ENCODE measurements around the gene CDRT4. TPM values are rescaled to one million over a fixed set of nuclear protein-coding genes. Genes with fewer than 3 reads are reported as not detected.

CDRT4 gene
- total RNA-seq, 1 experiment from 2014 or later = 13.6 TPM

DNA sequence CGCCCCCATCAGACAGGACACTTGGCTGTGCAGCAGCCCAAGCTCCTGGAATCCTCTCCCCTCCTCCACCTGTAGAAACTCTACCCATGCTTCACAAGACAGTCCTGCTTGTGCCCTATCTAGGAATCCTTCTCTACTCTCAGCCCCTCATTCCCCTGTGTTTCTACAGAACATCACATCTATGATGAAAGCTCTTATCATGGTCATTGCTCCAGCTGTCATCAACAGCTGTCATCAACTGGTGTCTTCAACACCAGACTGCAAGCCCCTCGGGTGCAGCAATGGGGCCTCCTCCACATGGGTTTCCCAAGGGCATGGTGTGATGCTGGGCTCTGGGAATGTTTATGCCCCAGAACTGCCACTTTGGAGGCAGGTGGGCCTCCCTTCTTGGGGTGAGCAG lies 21.1 kb upstream of the CDRT4 start:
- no peaks in the 10 kb centered on the region for H4K20me1 ChIP-seq (ENCODE audit: insufficient read depth, low read depth, low read length)
- no peak overlapping the region for H3K27ac ChIP-seq (ENCODE audit: low read length)
- H3K4me2 ChIP-seq (ENCODE audit: low read depth, low read length, poor library complexity, severe bottlenecking) = no peak overlapping the region
- peaks cover 11% of the 10 kb centered on the region for H3K4me1 ChIP-seq (ENCODE audit: low read length)
- no peaks in the 10 kb centered on the region for H3K9me3 ChIP-seq (ENCODE audit: low read length)
- no peaks in the 10 kb centered on the region for H3K36me3 ChIP-seq (ENCODE audit: insufficient read depth, low read length)
- no peaks in the 10 kb centered on the region for H3K9me2 ChIP-seq (replicated peaks; ENCODE audit: insufficient read depth, low read length)
- DNase-seq = no peak
- H3K27me3 ChIP-seq (ENCODE audit: low read length) = no peaks in the 10 kb centered on the region
- H3K79me2 ChIP-seq (ENCODE audit: low read length) = no peaks in the 10 kb centered on the region
- H3K4me3 ChIP-seq (ENCODE audit: low read length) = no peak overlapping the region
- no peak overlapping the region for H2AFZ ChIP-seq (ENCODE audit: low read length)
- H3K9ac ChIP-seq (ENCODE audit: low read length) = no peak overlapping the region

- Histone ChIP-seq H3K4me2 (ENCODE audit: low read depth, low read length, poor library complexity, severe bottlenecking) (no peak overlapping the region), H3K4me3 (ENCODE audit: low read length) (no peak overlapping the region), H3K27ac (ENCODE audit: low read length) (no peak overlapping the region), H3K79me2 (ENCODE audit: low read length) (no peaks in the 10 kb centered on the region), H3K9ac (ENCODE audit: low read length) (no peak overlapping the region), H2AFZ (ENCODE audit: low read length) (no peak overlapping the region), H3K9me2 (replicated peaks; ENCODE audit: insufficient read depth, low read length) (no peaks in the 10 kb centered on the region), H3K36me3 (ENCODE audit: insufficient read depth, low read length) (no peaks in the 10 kb centered on the region), H3K4me1 (ENCODE audit: low read length) (peaks cover 11% of the 10 kb centered on the region), H3K27me3 (ENCODE audit: low read length) (no peaks in the 10 kb centered on the region), H4K20me1 (ENCODE audit: insufficient read depth, low read depth, low read length) (no peaks in the 10 kb centered on the region), H3K9me3 (ENCODE audit: low read length) (no peaks in the 10 kb centered on the region)
- no peak for DNase-seq
Measured at GRCh38 chr17:15485045-15485444, 17.6 kb upstream of the CDRT4 start.

DNA sequence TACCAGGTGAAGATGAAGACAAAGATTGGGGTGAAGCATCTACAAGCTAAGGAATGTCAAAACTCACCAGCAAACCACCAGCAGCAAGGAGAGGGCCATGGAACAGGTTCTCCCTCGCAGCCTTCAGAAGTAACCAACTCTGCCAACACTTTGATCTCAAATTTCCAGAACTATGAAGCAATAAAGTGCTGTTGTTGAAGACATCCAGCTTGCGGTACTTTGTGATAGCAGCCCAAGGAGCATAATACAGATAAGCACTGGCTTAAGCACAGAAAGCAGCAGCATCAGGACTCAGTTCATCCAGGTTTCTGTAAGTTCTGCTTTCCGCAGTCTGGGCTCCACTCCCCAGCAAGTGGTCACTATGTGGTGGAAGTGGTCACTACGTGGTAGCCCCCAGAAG lies 16.0 kb upstream of the CDRT4 start:
- H3K27me3 ChIP-seq (ENCODE audit: low read length) = no peaks in the 10 kb centered on the region

DNA sequence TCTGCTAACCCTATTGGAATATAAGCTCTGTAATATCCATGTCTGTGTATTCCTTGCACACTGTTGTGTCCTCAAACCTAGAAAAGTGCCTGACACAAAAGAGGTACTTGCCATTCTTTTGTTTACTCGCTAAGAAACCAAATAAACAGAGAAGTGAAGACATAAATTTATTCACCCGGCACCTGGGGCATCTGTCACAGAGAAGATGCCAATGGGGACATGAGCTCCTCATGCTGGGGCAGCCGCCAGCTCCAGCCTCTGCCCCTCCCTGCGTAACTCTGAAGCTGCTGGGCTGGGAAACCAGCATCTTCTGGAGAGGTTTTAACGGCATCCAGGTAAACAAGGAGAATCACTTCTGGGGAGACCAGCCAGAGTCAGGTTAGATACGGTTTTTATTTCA lies 15.1 kb upstream of the CDRT4 start:
- Histone ChIP-seq H3K9me3 (ENCODE audit: low read length) (no peaks in the 10 kb centered on the region), H3K36me3 (ENCODE audit: insufficient read depth, low read length) (no peaks in the 10 kb centered on the region), H3K27me3 (ENCODE audit: low read length) (no peaks in the 10 kb centered on the region), H3K79me2 (ENCODE audit: low read length) (no peaks in the 10 kb centered on the region), H3K27ac (ENCODE audit: low read length) (no peak overlapping the region), H4K20me1 (ENCODE audit: insufficient read depth, low read depth, low read length) (no peaks in the 10 kb centered on the region), H3K9me2 (replicated peaks; ENCODE audit: insufficient read depth, low read length) (no peaks in the 10 kb centered on the region), H3K9ac (ENCODE audit: low read length) (no peak overlapping the region), H2AFZ (ENCODE audit: low read length) (no peak overlapping the region), H3K4me1 (ENCODE audit: low read length) (peaks cover 11% of the 10 kb centered on the region), H3K4me2 (ENCODE audit: low read depth, low read length, poor library complexity, severe bottlenecking) (no peak overlapping the region), H3K4me3 (ENCODE audit: low read length) (no peak overlapping the region)
- DNase-seq = no peak

More for the DNA sequence above, 16.0 kb upstream of the CDRT4 start:
- Histone ChIP-seq H3K4me3 (ENCODE audit: low read length) (no peak overlapping the region), H3K36me3 (ENCODE audit: insufficient read depth, low read length) (no peaks in the 10 kb centered on the region), H3K9me3 (ENCODE audit: low read length) (no peaks in the 10 kb centered on the region), H3K4me2 (ENCODE audit: low read depth, low read length, poor library complexity, severe bottlenecking) (no peak overlapping the region), H3K27ac (ENCODE audit: low read length) (no peak overlapping the region), H3K4me1 (ENCODE audit: low read length) (peaks cover 11% of the 10 kb centered on the region), H4K20me1 (ENCODE audit: insufficient read depth, low read depth, low read length) (no peaks in the 10 kb centered on the region), H3K9ac (ENCODE audit: low read length) (no peak overlapping the region), H3K9me2 (replicated peaks; ENCODE audit: insufficient read depth, low read length) (no peaks in the 10 kb centered on the region), H3K79me2 (ENCODE audit: low read length) (no peaks in the 10 kb centered on the region), H2AFZ (ENCODE audit: low read length) (no peak overlapping the region)
- no peak for DNase-seq

DNA sequence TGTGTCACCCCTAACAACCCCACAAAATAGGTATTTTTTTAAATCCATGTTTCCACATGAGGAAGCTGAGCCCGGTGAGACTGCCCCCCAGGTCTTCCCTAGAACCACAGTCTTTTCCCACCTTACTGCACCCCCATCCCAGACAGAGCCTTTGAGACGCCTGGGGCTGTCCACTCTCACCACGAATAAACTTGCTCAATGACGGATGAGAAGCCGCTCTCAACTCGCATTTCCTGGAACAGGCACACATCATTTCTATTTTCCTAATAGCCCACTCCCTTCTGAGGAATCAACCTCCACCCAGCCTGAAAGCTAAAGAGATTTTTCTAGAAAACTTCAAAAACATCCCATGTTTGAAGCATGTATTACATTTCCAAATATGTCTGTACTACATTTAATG lies 14.1 kb upstream of the CDRT4 start:
- Histone ChIP-seq H3K27me3 (ENCODE audit: low read length) (no peaks in the 10 kb centered on the region), H3K79me2 (ENCODE audit: low read length) (no peaks in the 10 kb centered on the region), H4K20me1 (ENCODE audit: insufficient read depth, low read depth, low read length) (no peaks in the 10 kb centered on the region), H2AFZ (ENCODE audit: low read length) (no peak overlapping the region), H3K4me1 (ENCODE audit: low read length) (peaks cover 13% of the 10 kb centered on the region), H3K4me3 (ENCODE audit: low read length) (no peak overlapping the region), H3K27ac (ENCODE audit: low read length) (no peak overlapping the region), H3K9ac (ENCODE audit: low read length) (no peak overlapping the region), H3K9me3 (ENCODE audit: low read length) (no peaks in the 10 kb centered on the region), H3K4me2 (ENCODE audit: low read depth, low read length, poor library complexity, severe bottlenecking) (no peak overlapping the region), H3K36me3 (ENCODE audit: insufficient read depth, low read length) (no peaks in the 10 kb centered on the region), H3K9me2 (replicated peaks; ENCODE audit: insufficient read depth, low read length) (no peaks in the 10 kb centered on the region)
- DNase-seq = no peak

GRCh38 chr17:15480204-15480603 lies 12.8 kb upstream of the CDRT4 start:
- no peak overlapping the region for H3K9ac ChIP-seq (ENCODE audit: low read length)
- H3K27me3 ChIP-seq (ENCODE audit: low read length) = no peaks in the 10 kb centered on the region
- H3K9me3 ChIP-seq (ENCODE audit: low read length) = no peaks in the 10 kb centered on the region
- H3K4me3 ChIP-seq (ENCODE audit: low read length) = no peak overlapping the region
- no peak for DNase-seq
- no peaks in the 10 kb centered on the region for H4K20me1 ChIP-seq (ENCODE audit: insufficient read depth, low read depth, low read length)
- peaks cover 13% of the 10 kb centered on the region for H3K4me1 ChIP-seq (ENCODE audit: low read length)
- H2AFZ ChIP-seq (ENCODE audit: low read length) = no peak overlapping the region
- no peaks in the 10 kb centered on the region for H3K9me2 ChIP-seq (replicated peaks; ENCODE audit: insufficient read depth, low read length)
- no peaks in the 10 kb centered on the region for H3K36me3 ChIP-seq (ENCODE audit: insufficient read depth, low read length)
- no peak overlapping the region for H3K4me2 ChIP-seq (ENCODE audit: low read depth, low read length, poor library complexity, severe bottlenecking)
- no peak overlapping the region for H3K27ac ChIP-seq (ENCODE audit: low read length)
- no peaks in the 10 kb centered on the region for H3K79me2 ChIP-seq (ENCODE audit: low read length)

DNA sequence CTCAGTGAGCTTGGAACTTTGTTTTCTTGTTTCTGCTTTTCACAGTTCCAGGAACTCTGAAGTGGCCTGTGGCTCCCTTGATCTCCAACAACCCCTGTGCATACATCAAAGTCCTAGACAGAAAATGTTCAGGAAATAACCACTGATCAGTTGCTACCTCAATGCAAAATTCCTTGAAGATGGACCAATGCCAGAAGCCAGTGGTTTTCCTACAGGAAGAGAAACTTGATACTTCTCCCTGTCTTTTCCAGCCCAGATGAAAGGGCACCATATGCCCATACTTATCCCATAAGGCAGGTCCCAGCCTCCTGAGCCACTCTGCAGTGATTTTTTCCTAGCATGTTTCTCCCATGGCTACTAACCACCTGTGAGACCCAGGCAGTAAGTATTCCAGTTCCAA lies 12.3 kb upstream of the CDRT4 start:
- no peaks in the 10 kb centered on the region for H3K9me2 ChIP-seq (replicated peaks; ENCODE audit: insufficient read depth, low read length)
- H3K36me3 ChIP-seq (ENCODE audit: insufficient read depth, low read length) = no peaks in the 10 kb centered on the region
- no peaks in the 10 kb centered on the region for H3K79me2 ChIP-seq (ENCODE audit: low read length)
- no peak overlapping the region for H3K4me3 ChIP-seq (ENCODE audit: low read length)
- no peak overlapping the region for H3K9ac ChIP-seq (ENCODE audit: low read length)
- DNase-seq = no peak
- no peak overlapping the region for H2AFZ ChIP-seq (ENCODE audit: low read length)
- H3K4me1 ChIP-seq (ENCODE audit: low read length) = peaks cover 8% of the 10 kb centered on the region
- H3K4me2 ChIP-seq (ENCODE audit: low read depth, low read length, poor library complexity, severe bottlenecking) = no peak overlapping the region
- no peaks in the 10 kb centered on the region for H3K9me3 ChIP-seq (ENCODE audit: low read length)
- no peaks in the 10 kb centered on the region for H3K27me3 ChIP-seq (ENCODE audit: low read length)
- H4K20me1 ChIP-seq (ENCODE audit: insufficient read depth, low read depth, low read length) = no peaks in the 10 kb centered on the region
- H3K27ac ChIP-seq (ENCODE audit: low read length) = no peak overlapping the region

- no peak for DNase-seq
- no peaks in the 10 kb centered on the region for H3K9me3 ChIP-seq (ENCODE audit: low read length)
- no peak overlapping the region for H3K4me2 ChIP-seq (ENCODE audit: low read depth, low read length, poor library complexity, severe bottlenecking)
- no peaks in the 10 kb centered on the region for H3K36me3 ChIP-seq (ENCODE audit: insufficient read depth, low read length)
- no peak overlapping the region for H3K27ac ChIP-seq (ENCODE audit: low read length)
- 0 out of 2 replicates have a peak, but pooled peaks cover 3% of the 10 kb centered on the region for H3K4me1 ChIP-seq (ENCODE audit: low read length)
- H3K27me3 ChIP-seq (ENCODE audit: low read length) = no peaks in the 10 kb centered on the region
- H3K9me2 ChIP-seq (replicated peaks; ENCODE audit: insufficient read depth, low read length) = no peaks in the 10 kb centered on the region
- no peak overlapping the region for H2AFZ ChIP-seq (ENCODE audit: low read length)
- H3K79me2 ChIP-seq (ENCODE audit: low read length) = no peaks in the 10 kb centered on the region
- no peaks in the 10 kb centered on the region for H4K20me1 ChIP-seq (ENCODE audit: insufficient read depth, low read depth, low read length)
- H3K9ac ChIP-seq (ENCODE audit: low read length) = no peak overlapping the region
- H3K4me3 ChIP-seq (ENCODE audit: low read length) = no peak overlapping the region
Measured at GRCh38 chr17:15478845-15479244, 11.4 kb upstream of the CDRT4 start.

All from Karpas-422 (cell line).